ENCODE measurements around the gene ST3GAL6.

The ST3GAL6 gene

DNA sequence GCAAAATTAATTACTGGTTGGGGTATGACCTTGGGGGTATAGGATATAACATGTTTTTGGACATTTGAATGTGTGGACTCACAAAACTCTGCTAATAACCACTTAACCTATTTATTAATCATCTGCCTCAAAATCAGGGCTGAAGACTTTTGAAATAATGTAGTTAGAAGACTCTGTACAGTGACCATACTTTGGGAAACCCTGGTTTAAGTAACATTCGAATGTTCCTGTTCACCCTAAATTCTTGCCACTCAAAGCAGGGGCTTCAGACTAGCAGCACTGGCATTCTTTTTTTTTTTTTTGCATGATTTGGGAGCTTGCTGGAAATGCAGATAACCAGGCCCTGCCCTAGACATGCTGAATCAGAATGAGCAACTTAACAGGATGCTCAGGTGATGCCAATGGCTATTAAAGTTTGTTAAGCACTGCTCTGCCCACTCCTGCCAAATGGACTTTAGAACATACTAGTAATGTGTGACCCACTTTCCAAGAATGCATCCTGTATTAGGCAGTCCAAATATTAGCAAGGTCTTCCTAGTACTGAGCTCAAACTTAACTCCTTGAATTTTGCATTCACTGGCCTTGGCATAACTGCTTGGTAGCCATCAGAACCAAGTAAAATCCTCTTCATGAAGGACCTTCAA is 12.7 kb upstream of the ST3GAL6 start:
- no peaks in the 10 kb centered on the region for H3K9me3 ChIP-seq
- DNase-seq, result no peak
- no peak overlapping the region for H3K4me3 ChIP-seq (ENCODE audit: low read depth, low read length)
- H3K27me3 ChIP-seq, result no peaks in the 10 kb centered on the region
- H3K36me3 ChIP-seq, result peaks cover 4% of the 10 kb centered on the region; the same call in 1 of the 2 replicates
- TF ChIP-seq, protein P1, sequence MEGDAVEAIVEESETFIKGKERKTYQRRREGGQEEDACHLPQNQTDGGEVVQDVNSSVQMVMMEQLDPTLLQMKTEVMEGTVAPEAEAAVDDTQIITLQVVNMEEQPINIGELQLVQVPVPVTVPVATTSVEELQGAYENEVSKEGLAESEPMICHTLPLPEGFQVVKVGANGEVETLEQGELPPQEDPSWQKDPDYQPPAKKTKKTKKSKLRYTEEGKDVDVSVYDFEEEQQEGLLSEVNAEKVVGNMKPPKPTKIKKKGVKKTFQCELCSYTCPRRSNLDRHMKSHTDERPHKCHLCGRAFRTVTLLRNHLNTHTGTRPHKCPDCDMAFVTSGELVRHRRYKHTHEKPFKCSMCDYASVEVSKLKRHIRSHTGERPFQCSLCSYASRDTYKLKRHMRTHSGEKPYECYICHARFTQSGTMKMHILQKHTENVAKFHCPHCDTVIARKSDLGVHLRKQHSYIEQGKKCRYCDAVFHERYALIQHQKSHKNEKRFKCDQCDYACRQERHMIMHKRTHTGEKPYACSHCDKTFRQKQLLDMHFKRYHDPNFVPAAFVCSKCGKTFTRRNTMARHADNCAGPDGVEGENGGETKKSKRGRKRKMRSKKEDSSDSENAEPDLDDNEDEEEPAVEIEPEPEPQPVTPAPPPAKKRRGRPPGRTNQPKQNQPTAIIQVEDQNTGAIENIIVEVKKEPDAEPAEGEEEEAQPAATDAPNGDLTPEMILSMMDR (IDR thresholded peaks at IDR 0.05; ENCODE audit: low read depth, low read length), result no peak
- peaks cover 5% of the 10 kb centered on the region for H3K4me1 ChIP-seq

DNA sequence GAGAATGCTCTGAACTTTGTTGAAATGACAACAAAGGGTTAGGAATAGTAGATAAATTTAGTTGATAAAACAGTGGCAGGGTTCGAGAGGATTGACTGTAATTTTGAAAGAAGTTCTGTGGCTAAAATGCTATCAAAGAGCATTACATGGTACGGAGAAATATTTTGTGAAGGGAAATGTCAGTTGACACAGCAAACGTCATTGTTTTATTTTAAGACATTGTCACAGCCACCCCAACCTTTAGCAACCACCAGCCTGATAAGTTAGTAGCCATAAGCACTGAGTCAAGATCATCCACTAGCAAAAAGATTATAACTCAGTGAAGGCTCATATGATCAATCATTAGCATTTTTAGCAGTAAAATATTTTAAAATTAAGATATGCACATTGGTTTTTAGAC is 8.7 kb upstream of the ST3GAL6 start:
- Histone ChIP-seq H3K9me3 (no peaks in the 10 kb centered on the region), H3K27me3 (no peaks in the 10 kb centered on the region), H3K36me3 (peaks cover 13% of the 10 kb centered on the region), H3K4me1 (no peaks in the 10 kb centered on the region; the same call in 1 of the 2 replicates), H3K4me3 (ENCODE audit: low read depth, low read length) (no peak overlapping the region)
- TF ChIP-seq, protein P1 (IDR thresholded peaks at IDR 0.05; ENCODE audit: low read depth, low read length), result no peak
- no peak for DNase-seq

DNA sequence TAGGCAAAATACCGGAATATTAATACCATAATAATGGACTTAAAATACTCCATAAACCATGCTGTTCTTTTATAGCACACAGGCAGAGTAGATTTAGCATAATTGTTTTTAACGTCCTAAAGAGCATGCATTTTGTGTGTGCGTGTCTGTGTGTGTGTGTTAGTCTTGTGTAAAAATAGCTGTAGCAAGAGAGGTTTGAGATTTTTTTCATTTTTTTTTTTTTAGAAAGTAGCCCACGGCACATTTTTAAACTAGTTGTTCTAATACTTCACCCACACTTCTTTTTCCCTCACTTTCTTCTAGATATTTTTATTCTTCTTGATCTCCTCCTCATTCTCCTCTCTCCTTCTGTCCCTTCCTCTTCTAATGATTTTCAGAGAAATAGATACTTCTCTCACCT is 7.5 kb upstream of the ST3GAL6 start:
- H3K9me3 ChIP-seq, result no peaks in the 10 kb centered on the region
- peaks cover 16% of the 10 kb centered on the region for H3K36me3 ChIP-seq
- H3K4me3 ChIP-seq (ENCODE audit: low read depth, low read length), result no peak overlapping the region
- DNase-seq, result no peak
- TF ChIP-seq, protein P1 (IDR thresholded peaks at IDR 0.05; ENCODE audit: low read depth, low read length), result no peak
- H3K4me1 ChIP-seq, result no peaks in the 10 kb centered on the region; the same call in 1 of the 2 replicates
- H3K27me3 ChIP-seq, result no peaks in the 10 kb centered on the region

DNA sequence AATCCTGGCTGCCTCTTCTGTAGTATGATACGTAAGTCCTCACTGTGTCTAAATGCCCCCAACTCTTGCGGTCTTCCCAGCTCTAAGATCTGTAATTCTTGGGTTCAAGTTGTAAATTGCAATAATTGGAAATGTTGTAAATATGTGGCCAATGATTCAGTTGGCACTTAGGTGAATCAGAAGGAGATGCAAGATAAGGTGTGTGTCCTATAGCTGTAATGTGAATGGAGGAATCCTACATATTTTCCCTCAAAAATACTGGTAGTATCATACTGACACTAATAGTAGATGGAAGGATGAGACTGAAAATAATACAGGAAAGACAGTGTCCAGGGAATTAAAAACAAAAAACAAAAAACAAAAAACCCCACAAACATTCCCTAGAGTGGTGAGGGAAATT is 3.5 kb upstream of the ST3GAL6 start:
- no peaks in the 10 kb centered on the region for H3K27me3 ChIP-seq
- DNase-seq, result no peak
- peaks cover 27% of the 10 kb centered on the region for H3K4me1 ChIP-seq
- TF ChIP-seq, protein P1 (IDR thresholded peaks at IDR 0.05; ENCODE audit: low read depth, low read length), result no peak
- no peaks in the 10 kb centered on the region for H3K9me3 ChIP-seq
- H3K36me3 ChIP-seq, result peaks cover 16% of the 10 kb centered on the region
- H3K4me3 ChIP-seq (ENCODE audit: low read depth, low read length), result no peak overlapping the region

DNA sequence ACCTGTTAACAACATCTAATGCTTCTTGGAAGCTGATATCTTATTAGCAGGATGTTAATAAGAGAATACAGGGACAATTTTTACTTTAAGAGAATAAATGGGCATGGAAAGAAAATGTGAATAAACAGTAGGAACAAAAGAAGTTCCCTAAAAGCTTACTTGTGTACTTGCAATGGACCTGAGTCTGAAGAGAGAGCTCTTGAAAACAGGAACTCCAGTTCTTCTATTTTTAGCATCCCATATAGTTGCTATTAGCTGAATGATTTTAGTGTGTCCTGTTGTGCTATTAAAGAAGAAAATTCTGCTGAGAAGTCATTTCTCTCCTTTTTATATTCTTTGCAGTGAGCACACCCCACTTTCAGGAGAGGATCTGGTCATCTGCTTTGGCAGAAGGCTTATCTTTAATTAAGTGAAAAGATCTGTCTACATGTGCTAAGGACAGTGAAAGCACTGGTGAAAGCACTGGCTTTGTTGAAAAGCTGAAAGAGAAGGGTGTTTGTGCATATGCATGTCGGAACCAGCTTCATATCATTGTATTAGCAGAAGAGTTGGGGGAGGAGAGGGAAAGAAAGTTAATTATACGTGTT is 1.4 kb upstream of the ST3GAL6 start:
- DNase-seq, result no peak
- Histone ChIP-seq H3K27me3 (no peaks in the 10 kb centered on the region), H3K9me3 (no peaks in the 10 kb centered on the region), H3K4me1 (peaks cover 40% of the 10 kb centered on the region), H3K4me3 (ENCODE audit: low read depth, low read length) (no peak overlapping the region; the same call in 1 of the 2 replicates), H3K36me3 (peaks cover 14% of the 10 kb centered on the region)
- TF ChIP-seq, protein P1 (IDR thresholded peaks at IDR 0.05; ENCODE audit: low read depth, low read length), result no peak

DNA sequence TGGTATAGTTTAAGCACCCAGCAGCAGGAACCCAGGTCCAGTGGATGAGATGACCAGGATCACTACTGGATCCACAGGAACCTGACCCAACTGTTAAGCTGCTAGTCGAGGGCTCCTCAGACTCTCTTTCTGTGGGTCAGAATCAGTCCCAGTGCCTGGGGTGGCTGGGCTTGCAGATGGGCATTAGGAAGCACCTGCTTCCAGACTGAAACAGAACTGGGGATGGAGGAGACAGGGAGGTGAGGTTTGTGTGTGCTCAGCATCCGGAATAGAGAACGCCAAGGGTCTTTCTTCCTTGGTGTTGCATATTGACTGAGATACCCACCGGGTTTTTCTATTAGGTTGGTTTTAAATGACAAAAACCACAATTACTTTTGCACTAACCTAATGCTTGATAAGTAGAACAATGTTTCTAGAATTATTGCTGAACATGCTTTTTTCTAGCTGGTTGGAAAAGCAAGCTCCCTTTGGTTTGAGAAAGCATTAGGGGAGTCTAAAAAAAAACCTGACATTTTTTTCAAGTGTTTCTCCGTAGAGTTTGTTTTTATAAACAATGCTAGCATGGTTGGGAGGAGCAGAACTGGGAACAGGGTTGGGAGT is 779 bp downstream of the ST3GAL6 start:
- peaks cover 12% of the 10 kb centered on the region for H3K36me3 ChIP-seq
- no peaks in the 10 kb centered on the region for H3K27me3 ChIP-seq
- no peak for DNase-seq
- no peak overlapping the region for H3K4me3 ChIP-seq (ENCODE audit: low read depth, low read length)
- TF ChIP-seq, protein P1 (IDR thresholded peaks at IDR 0.05; ENCODE audit: low read depth, low read length), result no peak
- peaks cover 47% of the 10 kb centered on the region for H3K4me1 ChIP-seq
- no peaks in the 10 kb centered on the region for H3K9me3 ChIP-seq

Measured in BE2C (cell line).